OCI-LY3 (cell line): Measurements from ENCODE around the gene ART1.

Source experiments
- H2AFZ ChIP-seq: fragments of 200-600, 300-600 bp; shearing (Covaris generic); 2 replicates; pipeline ENCODE4 v1.6.0; 2014; ENCODE audit warnings: antibody characterized with exemption, low read depth, low read length
- H3K27ac ChIP-seq: fragments of 200-600, 300-600 bp; sonication (generic); 2 replicates; pipeline ENCODE4 v1.5.1; 2014; ENCODE audit warnings: mild to moderate bottlenecking, low read length, moderate library complexity, mixed read lengths
- H3K27me3 ChIP-seq: fragments of 200-600, 300-600 bp; sonication (generic); 2 replicates; pipeline ENCODE4 v1.6.1; 2014; ENCODE audit warnings: low read depth, low read length, mixed read lengths
- H3K36me3 ChIP-seq: fragments of 200-600, 300-600 bp; sonication (generic); replicated peaks from 2 replicates; pipeline ENCODE3; 2014; ENCODE audit warnings: low read depth, low read length, mixed read lengths
- H3K4me1 ChIP-seq: fragments of 300-600, 200-600 bp; sonication (generic); 2 replicates; pipeline ENCODE4 v1.6.1; 2014; ENCODE audit warnings: low read length, mixed read lengths
- H3K4me2 ChIP-seq: fragments of 200-600, 300-600 bp; sonication (generic); 2 replicates; pipeline ENCODE4 v1.6.1; 2014; ENCODE audit warnings: low read length, mixed read lengths
- H3K4me3 ChIP-seq: fragments of 300-600, 200-600 bp; sonication (generic); 2 replicates; pipeline ENCODE4 v1.5.1; 2014; ENCODE audit warnings: antibody characterized with exemption, mild to moderate bottlenecking, low read length, moderate library complexity
- H3K79me2 ChIP-seq: fragments of 300-600, 200-600 bp; shearing (Covaris generic); 2 replicates; pipeline ENCODE4 v1.6.1; 2014; ENCODE audit warnings: mild to moderate bottlenecking, low read length, mixed read lengths
- H3K9ac ChIP-seq: fragments of 300-600, 200-600 bp; shearing (Covaris generic); 2 replicates; pipeline ENCODE4 v1.6.0; 2014; ENCODE audit warnings: mild to moderate bottlenecking, low read length, moderate library complexity
- H3K9me3 ChIP-seq: fragments of 200-600, 300-600 bp; shearing (Covaris generic); 2 replicates; pipeline ENCODE4 v1.6.1; 2014; ENCODE audit warnings: low read length, mixed read lengths; ENCODE audit not compliant: insufficient read depth
- H4K20me1 ChIP-seq: fragments of 200-600, 300-600 bp; sonication (generic); 2 replicates; pipeline ENCODE4 v1.6.1; 2016; ENCODE audit warnings: low read length, mixed read lengths; ENCODE audit not compliant: insufficient read depth
- EZH2phosphoT487 ChIP-seq: fragments of 200-600 bp; shearing (Covaris generic); IDR thresholded peaks from 2 replicates; pipeline ENCODE4 v1.6.1; 2018; ENCODE audit warnings: antibody characterized with exemption, mixed run types, low read depth
- TF ChIP-seq, protein P1 (sequence below): fragments of 200-600, 300-600 bp; sonication (generic); IDR thresholded peaks from 2 replicates; pipeline ENCODE4 v1.5.1; 2014; ENCODE audit warnings: antibody characterized with exemption, low read length, low read depth

ART1 gene

DNA sequence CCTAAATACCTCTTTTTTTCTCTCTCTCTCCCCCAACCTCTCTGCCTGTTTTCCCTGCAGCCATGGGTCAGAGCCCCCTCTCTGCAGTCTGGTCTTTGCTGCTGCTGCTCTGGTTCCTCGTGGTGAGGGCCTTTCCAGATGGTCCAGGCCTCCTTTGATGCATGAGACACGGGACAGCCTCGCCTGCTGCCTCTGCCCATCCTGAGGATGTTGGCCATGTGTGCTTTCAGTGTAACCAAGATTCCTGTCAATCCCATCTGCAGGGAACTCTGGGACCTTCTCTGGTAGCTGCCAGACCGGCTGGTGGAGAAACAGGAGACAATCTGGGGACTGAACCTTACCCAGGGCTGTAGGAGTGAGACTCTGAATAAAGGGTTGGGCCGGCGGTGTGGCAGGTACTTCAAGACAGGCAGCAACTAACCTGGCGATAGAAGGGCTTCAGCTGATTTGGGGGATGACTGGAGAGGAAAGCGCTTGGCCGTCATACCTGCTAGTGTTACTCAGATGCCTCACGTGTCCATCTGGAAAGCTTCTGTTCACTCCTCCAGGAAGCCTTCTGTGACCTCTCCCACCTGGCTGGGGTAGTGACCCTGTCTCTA lies 19.2 kb downstream of the ART1 start:
- Histone ChIP-seq H4K20me1 (no peaks in the 10 kb centered on the region), H2AFZ (no peak overlapping the region), H3K27ac (no peak overlapping the region), H3K4me3 (no peak overlapping the region), H3K36me3 (peaks cover 13% of the 10 kb centered on the region), H3K9me3 (no peaks in the 10 kb centered on the region), H3K27me3 (no peaks in the 10 kb centered on the region), H3K4me2 (no peak overlapping the region), H3K9ac (no peak overlapping the region), H3K79me2 (no peaks in the 10 kb centered on the region), H3K4me1 (no peaks in the 10 kb centered on the region)
- TF ChIP-seq, protein P1, sequence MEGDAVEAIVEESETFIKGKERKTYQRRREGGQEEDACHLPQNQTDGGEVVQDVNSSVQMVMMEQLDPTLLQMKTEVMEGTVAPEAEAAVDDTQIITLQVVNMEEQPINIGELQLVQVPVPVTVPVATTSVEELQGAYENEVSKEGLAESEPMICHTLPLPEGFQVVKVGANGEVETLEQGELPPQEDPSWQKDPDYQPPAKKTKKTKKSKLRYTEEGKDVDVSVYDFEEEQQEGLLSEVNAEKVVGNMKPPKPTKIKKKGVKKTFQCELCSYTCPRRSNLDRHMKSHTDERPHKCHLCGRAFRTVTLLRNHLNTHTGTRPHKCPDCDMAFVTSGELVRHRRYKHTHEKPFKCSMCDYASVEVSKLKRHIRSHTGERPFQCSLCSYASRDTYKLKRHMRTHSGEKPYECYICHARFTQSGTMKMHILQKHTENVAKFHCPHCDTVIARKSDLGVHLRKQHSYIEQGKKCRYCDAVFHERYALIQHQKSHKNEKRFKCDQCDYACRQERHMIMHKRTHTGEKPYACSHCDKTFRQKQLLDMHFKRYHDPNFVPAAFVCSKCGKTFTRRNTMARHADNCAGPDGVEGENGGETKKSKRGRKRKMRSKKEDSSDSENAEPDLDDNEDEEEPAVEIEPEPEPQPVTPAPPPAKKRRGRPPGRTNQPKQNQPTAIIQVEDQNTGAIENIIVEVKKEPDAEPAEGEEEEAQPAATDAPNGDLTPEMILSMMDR, result no peak
- no peak for TF ChIP-seq EZH2phosphoT487

DNA sequence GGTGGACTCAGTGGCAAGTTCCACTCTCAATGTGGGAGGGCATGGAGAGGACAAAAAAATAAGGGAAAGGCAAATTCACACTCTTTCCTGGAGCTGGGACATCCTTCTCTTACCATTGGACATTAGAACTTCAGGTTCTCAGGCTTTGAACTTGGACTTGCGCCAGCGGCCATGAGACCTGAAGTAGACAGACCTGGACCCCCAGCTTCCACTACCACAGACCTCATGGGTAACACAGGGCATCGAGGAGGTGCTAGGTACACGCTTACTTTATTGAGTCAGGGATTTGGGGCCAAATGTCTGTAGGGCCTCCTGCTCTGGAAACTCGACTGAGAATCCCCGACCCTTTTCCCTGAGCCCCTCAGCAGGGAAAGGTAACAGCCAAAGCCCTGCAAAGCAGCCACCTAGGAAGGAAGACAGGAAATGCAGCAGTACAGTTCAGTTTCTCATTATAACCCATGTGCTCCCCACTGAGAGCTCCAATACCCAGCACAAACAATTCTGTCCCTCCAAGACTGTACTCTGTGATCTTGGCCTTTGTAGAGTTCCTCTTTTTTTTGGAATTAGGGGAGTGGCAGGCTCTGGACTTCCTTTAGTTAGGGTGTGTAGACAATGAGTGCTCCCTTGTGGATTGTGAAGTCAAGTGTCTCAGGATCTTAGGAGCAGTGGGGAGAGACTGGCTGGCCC lies 20.6 kb downstream of the ART1 start:
- H3K4me2 ChIP-seq, result no peak overlapping the region
- H3K27ac ChIP-seq, result no peak overlapping the region
- no peak overlapping the region for H2AFZ ChIP-seq
- H3K4me3 ChIP-seq, result no peak overlapping the region
- no peaks in the 10 kb centered on the region for H3K4me1 ChIP-seq
- H3K36me3 ChIP-seq, result peaks cover 13% of the 10 kb centered on the region
- H3K9me3 ChIP-seq, result no peaks in the 10 kb centered on the region
- H3K9ac ChIP-seq, result no peak overlapping the region
- TF ChIP-seq, protein P1, result no peak
- TF ChIP-seq EZH2phosphoT487, result no peak
- H3K79me2 ChIP-seq, result no peaks in the 10 kb centered on the region
- no peaks in the 10 kb centered on the region for H4K20me1 ChIP-seq
- H3K27me3 ChIP-seq, result no peaks in the 10 kb centered on the region

DNA sequence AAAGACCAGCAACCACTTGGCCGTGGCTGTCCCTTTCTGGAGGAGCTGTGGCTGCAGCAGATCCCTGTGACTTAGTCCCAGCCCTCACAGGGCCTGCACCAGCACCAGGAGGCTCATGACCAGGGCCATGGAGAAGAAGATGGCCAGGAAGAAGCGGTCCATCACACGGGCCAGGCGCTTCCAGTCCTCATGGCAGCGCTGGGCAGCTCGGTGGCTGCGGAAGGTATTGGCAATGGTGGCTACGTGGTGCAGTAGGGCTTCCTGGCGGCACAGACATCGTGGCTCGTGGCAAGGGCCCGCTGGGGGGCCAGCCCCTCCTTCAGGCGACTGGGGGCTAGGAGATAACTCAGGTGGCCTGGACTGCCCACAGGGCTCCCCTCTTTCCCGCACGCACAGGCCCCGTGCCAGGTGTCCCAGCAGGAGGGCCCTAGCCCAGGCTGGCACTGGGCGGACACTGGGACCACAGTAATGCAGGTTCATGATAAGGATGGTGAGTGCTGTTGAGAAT lies 21.1 kb downstream of the ART1 start:
- no peak for TF ChIP-seq EZH2phosphoT487
- TF ChIP-seq, protein P1, result no peak
- H3K9ac ChIP-seq, result no peak overlapping the region

DNA sequence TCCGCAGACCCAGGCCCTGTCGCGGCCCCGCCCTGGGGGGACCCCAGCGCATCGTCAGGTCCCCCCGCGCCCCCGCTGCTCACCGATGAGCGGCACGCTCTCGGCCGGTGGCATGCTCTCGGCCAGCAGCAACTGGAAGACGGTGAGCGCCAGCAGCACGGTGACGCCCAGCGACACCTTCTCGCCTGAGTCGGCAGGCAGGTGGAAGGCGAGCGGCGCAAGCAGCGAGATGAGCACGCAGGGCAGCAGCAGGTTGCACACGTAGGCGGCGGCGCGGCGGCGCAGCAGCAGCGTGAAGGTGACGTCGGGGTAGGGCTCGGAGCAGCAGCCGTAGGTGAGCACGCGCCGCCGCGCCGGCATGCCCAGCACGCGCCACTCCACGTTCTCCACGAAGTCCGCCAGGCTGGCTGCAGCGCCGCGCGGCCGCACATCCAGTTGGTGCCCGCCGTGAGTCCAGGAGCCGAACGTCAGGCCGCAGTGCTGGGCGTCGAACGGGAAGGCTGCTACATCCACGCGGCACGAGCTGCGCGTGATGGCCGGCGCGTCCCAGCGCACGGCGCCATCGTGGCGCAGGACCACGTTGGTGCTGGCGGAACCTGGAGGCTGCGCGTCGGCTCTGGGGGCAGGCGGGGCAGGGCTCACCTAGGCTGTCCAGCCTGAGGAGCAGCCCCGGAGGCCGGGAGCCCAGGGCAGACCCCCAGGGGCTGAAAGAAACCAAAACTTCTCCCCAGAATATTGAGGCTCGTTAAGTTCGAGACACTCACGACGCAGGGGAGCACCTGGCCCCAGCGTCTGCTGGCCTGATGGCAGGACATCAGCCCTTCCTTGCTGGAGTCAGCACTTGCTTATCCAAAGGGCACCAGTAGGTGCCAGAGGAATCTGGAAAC lies 22.5 kb downstream of the ART1 start:
- Histone ChIP-seq H3K4me3 (no peak overlapping the region), H3K27ac (no peak overlapping the region), H3K79me2 (no peaks in the 10 kb centered on the region), H3K4me2 (no peak overlapping the region), H3K27me3 (no peaks in the 10 kb centered on the region), H3K36me3 (peaks cover 17% of the 10 kb centered on the region), H3K4me1 (peaks cover 5% of the 10 kb centered on the region; the same call in 1 of the 2 replicates), H2AFZ (no peak overlapping the region), H4K20me1 (no peaks in the 10 kb centered on the region), H3K9ac (no peak overlapping the region), H3K9me3 (no peaks in the 10 kb centered on the region)
- TF ChIP-seq EZH2phosphoT487, result no peak
- TF ChIP-seq, protein P1, result no peak

More for the DNA sequence above, 21.1 kb downstream of the ART1 start:
- H4K20me1 ChIP-seq, result no peaks in the 10 kb centered on the region
- no peaks in the 10 kb centered on the region for H3K9me3 ChIP-seq
- no peaks in the 10 kb centered on the region for H3K27me3 ChIP-seq
- H3K4me3 ChIP-seq, result no peak overlapping the region
- H3K4me1 ChIP-seq, result no peaks in the 10 kb centered on the region
- H3K36me3 ChIP-seq, result peaks cover 13% of the 10 kb centered on the region
- H3K4me2 ChIP-seq, result no peak overlapping the region
- no peaks in the 10 kb centered on the region for H3K79me2 ChIP-seq
- no peak overlapping the region for H2AFZ ChIP-seq
- H3K27ac ChIP-seq, result no peak overlapping the region
